ENCODE results near the gene BDH1.
"Not testable (repeated sequence)": the region's sequence is repeated elsewhere in the genome, so short reads cannot be mapped to it uniquely, and the experiment has no call there.

BDH1 gene

DNA sequence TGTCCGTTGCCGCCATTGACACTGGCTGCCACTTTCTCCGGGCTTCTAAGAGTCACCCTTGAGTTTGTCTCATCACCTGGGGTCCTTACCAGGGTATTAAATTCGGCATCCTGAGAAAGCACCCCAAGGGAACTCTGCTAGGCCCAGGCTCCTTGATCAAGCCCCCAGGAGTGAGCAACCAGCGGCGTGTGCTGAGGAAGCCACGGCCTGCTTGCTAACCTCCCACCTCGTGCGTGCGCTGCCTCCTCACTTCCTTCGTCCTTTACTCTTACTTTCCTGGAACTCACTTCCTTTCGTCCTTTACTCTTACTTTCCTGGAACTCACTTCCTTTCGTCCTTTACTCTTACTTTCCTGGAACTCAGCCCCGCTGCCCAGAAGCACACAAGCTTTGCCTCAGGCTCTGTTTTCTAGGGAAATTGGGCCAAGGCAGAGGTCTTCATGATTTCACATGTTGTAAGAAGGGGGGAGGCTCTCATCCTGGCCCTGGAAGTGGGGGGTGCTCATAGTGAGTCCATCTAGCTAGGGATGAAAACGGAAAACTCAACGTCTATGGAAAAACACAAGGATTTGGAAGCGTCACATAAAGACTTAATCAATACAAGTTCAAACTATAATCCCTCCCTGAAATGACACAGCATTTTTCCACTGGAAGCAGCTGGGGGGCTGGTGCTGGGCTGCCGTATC, 36.7 kb upstream of the BDH1 start:
- no peaks in the 10 kb centered on the region for H3K9me3 ChIP-seq (ENCODE audit: control insufficient read depth, low read depth, low read length)
- no peaks in the 10 kb centered on the region for H3K27me3 ChIP-seq (ENCODE audit: control insufficient read depth, insufficient read depth, low read length)
- H3K4me1 ChIP-seq (ENCODE audit: control insufficient read depth, low read depth, low read length), result no peaks in the 10 kb centered on the region
- no peak overlapping the region for H3K27ac ChIP-seq (ENCODE audit: low read length)
- H3K9ac ChIP-seq (ENCODE audit: low read length), result no peak overlapping the region
- H3K4me3 ChIP-seq (ENCODE audit: low read length), result no peak overlapping the region
- no peaks in the 10 kb centered on the region for H3K36me3 ChIP-seq (ENCODE audit: control insufficient read depth, low read depth, low read length)

DNA sequence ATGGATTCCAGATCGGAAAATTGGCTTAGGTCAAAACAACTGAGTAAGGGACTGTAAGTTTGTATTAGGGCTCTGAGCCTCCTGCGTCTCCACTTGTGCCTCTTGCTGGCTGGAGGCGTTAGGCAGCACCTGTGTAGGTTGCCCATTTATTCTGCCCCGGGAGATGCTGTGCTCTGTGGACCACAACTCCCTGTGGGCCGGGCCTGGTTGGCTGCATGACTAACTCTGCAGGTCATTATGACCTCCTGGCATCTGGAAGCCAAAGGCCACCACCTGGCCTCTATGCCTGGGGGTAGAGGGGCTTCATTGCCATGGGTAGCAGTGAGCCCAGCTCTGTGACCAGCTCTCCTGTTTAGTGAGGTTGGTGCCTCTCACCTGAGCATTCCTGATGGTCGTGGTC, 36.0 kb upstream of the BDH1 start:
- H3K27ac ChIP-seq (ENCODE audit: low read length), result no peak overlapping the region
- H3K27me3 ChIP-seq (ENCODE audit: control insufficient read depth, insufficient read depth, low read length), result no peaks in the 10 kb centered on the region
- H3K4me3 ChIP-seq (ENCODE audit: low read length), result no peak overlapping the region
- H3K9ac ChIP-seq (ENCODE audit: low read length), result no peak overlapping the region
- no peaks in the 10 kb centered on the region for H3K9me3 ChIP-seq (ENCODE audit: control insufficient read depth, low read depth, low read length)
- no peaks in the 10 kb centered on the region for H3K36me3 ChIP-seq (ENCODE audit: control insufficient read depth, low read depth, low read length)
- no peaks in the 10 kb centered on the region for H3K4me1 ChIP-seq (ENCODE audit: control insufficient read depth, low read depth, low read length)

DNA sequence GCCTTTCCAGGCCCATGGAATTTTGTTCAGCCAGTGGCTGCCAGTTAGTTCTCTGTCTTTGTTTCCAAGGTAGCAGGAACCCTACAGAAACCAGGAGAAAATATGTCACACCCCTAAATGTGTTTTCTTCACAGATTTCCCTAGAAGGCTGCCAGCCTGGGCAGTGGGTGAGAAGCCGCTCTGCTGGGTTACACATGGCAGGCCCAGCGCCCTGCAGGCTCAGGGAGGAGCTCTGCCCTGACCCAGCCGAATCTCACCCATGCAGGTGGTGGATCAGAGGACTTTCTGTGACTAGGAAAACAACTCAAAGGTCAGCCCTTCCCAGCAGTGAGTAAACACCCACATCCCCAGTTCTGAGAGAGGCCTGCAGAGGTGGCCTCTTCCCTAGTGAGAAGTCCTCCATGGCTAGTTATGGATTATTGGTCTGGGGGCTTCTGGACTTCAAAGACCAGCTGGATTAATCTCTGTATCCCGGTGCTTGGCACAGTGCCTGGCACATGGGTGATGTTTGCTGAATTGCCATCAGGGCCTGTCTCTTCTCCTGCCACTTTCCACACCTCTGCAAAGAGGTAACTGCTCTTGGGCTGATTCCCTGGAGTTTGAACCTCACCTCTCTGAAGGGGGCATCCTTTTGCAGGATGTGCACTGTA, 34.7 kb upstream of the BDH1 start:
- H3K9ac ChIP-seq (ENCODE audit: low read length), result no peak overlapping the region
- no peaks in the 10 kb centered on the region for H3K27me3 ChIP-seq (ENCODE audit: control insufficient read depth, insufficient read depth, low read length)
- H3K9me3 ChIP-seq (ENCODE audit: control insufficient read depth, low read depth, low read length), result no peaks in the 10 kb centered on the region
- H3K4me3 ChIP-seq (ENCODE audit: low read length), result no peak overlapping the region
- H3K4me1 ChIP-seq (ENCODE audit: control insufficient read depth, low read depth, low read length), result no peaks in the 10 kb centered on the region
- no peak overlapping the region for H3K27ac ChIP-seq (ENCODE audit: low read length)
- H3K36me3 ChIP-seq (ENCODE audit: control insufficient read depth, low read depth, low read length), result no peaks in the 10 kb centered on the region

DNA sequence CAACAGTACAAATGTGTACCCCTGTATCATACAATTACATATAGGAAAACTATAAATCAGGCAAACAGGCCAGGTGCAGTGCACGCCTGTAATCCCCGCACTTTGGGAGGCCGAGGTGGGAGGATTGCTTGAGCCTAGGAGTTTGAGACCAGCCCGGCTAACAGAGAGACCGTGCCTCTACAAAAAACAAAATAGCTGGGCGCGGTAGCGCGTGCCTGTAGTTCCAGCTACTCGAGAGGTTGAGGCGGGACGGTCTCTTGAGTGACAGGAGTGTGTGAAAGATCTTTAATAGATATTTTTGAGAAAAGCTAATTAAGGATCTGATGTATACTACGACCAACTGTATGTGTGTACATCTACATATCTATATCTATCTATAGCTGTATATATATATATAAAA, 33.8 kb upstream of the BDH1 start:
- no peak overlapping the region for H3K27ac ChIP-seq (ENCODE audit: low read length)
- H3K27me3 ChIP-seq (ENCODE audit: control insufficient read depth, insufficient read depth, low read length), result no peaks in the 10 kb centered on the region
- no peaks in the 10 kb centered on the region for H3K9me3 ChIP-seq (ENCODE audit: control insufficient read depth, low read depth, low read length)
- H3K36me3 ChIP-seq (ENCODE audit: control insufficient read depth, low read depth, low read length), result no peaks in the 10 kb centered on the region
- H3K9ac ChIP-seq (ENCODE audit: low read length), result no peak overlapping the region
- no peaks in the 10 kb centered on the region for H3K4me1 ChIP-seq (ENCODE audit: control insufficient read depth, low read depth, low read length)
- H3K4me3 ChIP-seq (ENCODE audit: low read length), result no peak overlapping the region

DNA sequence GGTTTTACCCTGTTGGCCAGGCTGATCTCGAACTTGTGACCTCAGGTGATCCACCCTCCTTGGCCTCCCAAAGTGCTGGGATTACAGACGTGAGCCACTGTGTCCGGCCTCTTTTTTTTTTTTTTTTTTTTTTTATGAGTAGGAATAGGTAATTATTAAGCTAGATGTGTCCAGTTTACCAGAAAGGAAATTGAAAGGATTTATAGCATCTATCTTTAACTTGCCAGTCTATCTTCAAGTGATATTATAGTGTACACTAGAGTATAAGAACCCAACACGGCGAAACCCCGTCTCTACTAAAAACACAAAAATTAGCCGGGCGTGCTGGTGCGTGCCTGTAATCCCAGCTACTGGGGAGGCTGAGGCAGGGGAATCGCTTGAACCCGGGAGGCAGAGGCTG, 31.0 kb upstream of the BDH1 start:
- H3K27ac ChIP-seq (ENCODE audit: low read length); H3K9me3 ChIP-seq (ENCODE audit: control insufficient read depth, low read depth, low read length); H3K36me3 ChIP-seq (ENCODE audit: control insufficient read depth, low read depth, low read length); H3K27me3 ChIP-seq (ENCODE audit: control insufficient read depth, insufficient read depth, low read length); H3K4me1 ChIP-seq (ENCODE audit: control insufficient read depth, low read depth, low read length); H3K4me3 ChIP-seq (ENCODE audit: low read length); H3K9ac ChIP-seq (ENCODE audit: low read length): not testable (repeated sequence)

DNA sequence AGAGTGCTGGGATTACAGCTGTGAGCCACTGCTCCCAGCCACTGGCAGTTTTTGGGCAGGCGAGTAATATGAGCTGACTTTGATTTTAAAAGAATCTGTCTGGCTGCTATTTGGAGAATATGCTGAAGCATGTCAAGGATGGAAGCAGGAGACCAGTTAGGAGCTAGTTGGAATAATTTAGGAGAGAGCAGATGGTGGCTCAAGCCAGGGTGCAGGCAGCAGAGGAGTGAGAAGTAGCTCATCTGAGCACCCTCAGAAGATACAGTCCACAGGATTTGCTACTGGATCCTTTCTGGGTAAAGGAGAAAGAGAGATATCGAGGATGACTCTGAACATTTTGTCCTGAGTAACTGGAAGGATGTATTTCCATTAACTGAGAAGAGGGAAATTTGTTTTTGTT, 30.4 kb upstream of the BDH1 start:
- no peak overlapping the region for H3K4me3 ChIP-seq (ENCODE audit: low read length)
- H3K4me1 ChIP-seq (ENCODE audit: control insufficient read depth, low read depth, low read length), result no peaks in the 10 kb centered on the region
- H3K9me3 ChIP-seq (ENCODE audit: control insufficient read depth, low read depth, low read length), result no peaks in the 10 kb centered on the region
- no peaks in the 10 kb centered on the region for H3K27me3 ChIP-seq (ENCODE audit: control insufficient read depth, insufficient read depth, low read length)
- H3K9ac ChIP-seq (ENCODE audit: low read length), result no peak overlapping the region
- H3K27ac ChIP-seq (ENCODE audit: low read length), result no peak overlapping the region
- no peaks in the 10 kb centered on the region for H3K36me3 ChIP-seq (ENCODE audit: control insufficient read depth, low read depth, low read length)

DNA sequence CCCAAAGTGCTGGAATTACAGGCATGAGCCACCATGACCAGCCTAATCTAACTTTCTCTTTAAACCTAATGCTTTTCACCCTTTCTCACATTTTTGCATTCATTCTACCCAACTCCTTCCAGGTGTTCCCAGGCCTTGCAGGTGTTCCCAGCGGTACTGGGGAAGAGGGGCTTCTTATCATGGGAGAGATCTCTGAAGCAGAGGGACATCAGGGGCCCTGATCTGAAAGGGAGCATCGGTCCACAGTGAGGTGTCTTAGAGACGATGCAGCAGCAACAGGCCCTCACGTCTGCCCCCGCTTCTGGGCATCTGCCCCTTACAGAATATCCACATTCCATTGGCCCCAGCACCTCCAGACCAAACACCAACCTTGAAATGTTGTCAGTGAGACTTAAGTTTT, 29.0 kb upstream of the BDH1 start:
- no peak overlapping the region for H3K27ac ChIP-seq (ENCODE audit: low read length)
- no peak overlapping the region for H3K4me3 ChIP-seq (ENCODE audit: low read length)
- H3K9me3 ChIP-seq (ENCODE audit: control insufficient read depth, low read depth, low read length), result no peaks in the 10 kb centered on the region
- peaks cover 10% of the 10 kb centered on the region for H3K4me1 ChIP-seq (ENCODE audit: control insufficient read depth, low read depth, low read length)
- no peaks in the 10 kb centered on the region for H3K36me3 ChIP-seq (ENCODE audit: control insufficient read depth, low read depth, low read length)
- no peaks in the 10 kb centered on the region for H3K27me3 ChIP-seq (ENCODE audit: control insufficient read depth, insufficient read depth, low read length)
- H3K9ac ChIP-seq (ENCODE audit: low read length), result no peak overlapping the region

DNA sequence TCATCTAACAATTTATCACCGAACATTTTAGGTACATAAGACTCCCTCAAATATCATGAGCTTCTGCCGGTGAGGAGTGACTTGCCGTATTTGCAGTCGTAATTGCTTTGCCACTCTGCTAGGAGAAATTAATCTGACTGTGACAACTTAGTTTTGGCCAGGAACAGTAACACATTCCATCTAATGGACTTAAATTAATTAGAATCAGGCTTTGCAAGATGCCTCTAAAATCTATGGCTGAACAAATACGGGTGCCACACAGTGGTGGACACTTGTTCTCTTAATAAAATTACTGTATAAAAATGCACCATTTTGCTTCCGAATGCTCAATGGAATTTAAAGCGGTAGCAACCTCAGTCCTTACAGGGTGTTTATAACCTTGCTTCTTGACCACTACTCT, 27.6 kb upstream of the BDH1 start:
- no peaks in the 10 kb centered on the region for H3K36me3 ChIP-seq (ENCODE audit: control insufficient read depth, low read depth, low read length)
- no peaks in the 10 kb centered on the region for H3K27me3 ChIP-seq (ENCODE audit: control insufficient read depth, insufficient read depth, low read length)
- H3K27ac ChIP-seq (ENCODE audit: low read length), result no peak overlapping the region
- no peaks in the 10 kb centered on the region for H3K9me3 ChIP-seq (ENCODE audit: control insufficient read depth, low read depth, low read length)
- H3K4me3 ChIP-seq (ENCODE audit: low read length), result no peak overlapping the region
- H3K9ac ChIP-seq (ENCODE audit: low read length), result no peak overlapping the region
- H3K4me1 ChIP-seq (ENCODE audit: control insufficient read depth, low read depth, low read length), result peaks cover 11% of the 10 kb centered on the region

DNA sequence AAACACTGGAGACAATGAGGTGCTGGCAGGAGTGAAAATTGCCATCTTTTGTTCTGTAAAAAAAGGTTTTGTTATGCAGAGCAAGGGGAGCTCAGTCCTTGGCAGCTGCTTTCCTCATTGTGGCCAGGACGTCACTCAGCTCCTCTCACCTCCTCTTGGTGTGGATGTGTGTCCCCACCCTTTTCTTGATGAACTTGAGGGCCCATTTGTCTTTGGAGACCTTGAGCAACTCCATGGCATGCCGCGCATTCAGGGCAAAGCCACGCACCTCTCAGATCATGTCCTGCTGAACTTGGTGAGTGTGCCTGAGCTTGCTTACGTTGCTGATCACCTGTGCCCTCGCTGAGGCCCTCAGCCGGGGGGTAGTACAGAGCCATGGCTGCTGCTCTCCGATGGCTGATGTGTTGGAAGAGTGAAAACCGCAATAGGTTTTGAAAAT, 24.5 kb upstream of the BDH1 start:
- Histone ChIP-seq H3K4me1 (ENCODE audit: control insufficient read depth, low read depth, low read length) (peaks cover 38% of the 10 kb centered on the region), H3K27ac (ENCODE audit: low read length) (peak overlapping the region; percentile 64), H3K27me3 (ENCODE audit: control insufficient read depth, insufficient read depth, low read length) (no peaks in the 10 kb centered on the region), H3K36me3 (ENCODE audit: control insufficient read depth, low read depth, low read length) (no peaks in the 10 kb centered on the region), H3K4me3 (ENCODE audit: low read length) (no peak overlapping the region), H3K9ac (ENCODE audit: low read length) (no peak overlapping the region), H3K9me3 (ENCODE audit: control insufficient read depth, low read depth, low read length) (no peaks in the 10 kb centered on the region)

DNA sequence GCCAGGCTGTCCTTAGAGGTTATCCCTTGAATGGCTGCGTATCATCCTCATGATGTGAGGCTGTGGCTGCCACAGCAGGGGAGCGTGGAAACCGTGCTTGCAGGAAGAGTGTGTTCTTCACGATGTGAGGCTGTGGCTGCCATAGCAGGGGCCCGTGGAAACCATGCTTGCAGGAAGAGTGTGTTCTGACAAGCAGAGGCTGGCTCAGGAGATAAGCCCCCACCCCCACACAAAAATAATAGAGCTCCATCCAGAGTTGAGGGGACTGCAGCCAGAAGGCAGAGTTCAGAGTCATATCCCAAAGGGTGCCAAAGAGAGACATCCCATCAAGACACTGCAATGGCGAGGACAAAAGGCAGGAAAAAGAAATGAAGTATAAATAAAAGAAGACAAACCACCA, 22.6 kb upstream of the BDH1 start:
- Histone ChIP-seq H3K36me3 (ENCODE audit: control insufficient read depth, low read depth, low read length) (no peaks in the 10 kb centered on the region), H3K9ac (ENCODE audit: low read length) (no peak overlapping the region), H3K4me1 (ENCODE audit: control insufficient read depth, low read depth, low read length) (peaks cover 56% of the 10 kb centered on the region), H3K9me3 (ENCODE audit: control insufficient read depth, low read depth, low read length) (no peaks in the 10 kb centered on the region), H3K27ac (ENCODE audit: low read length) (no peak overlapping the region), H3K27me3 (ENCODE audit: control insufficient read depth, insufficient read depth, low read length) (no peaks in the 10 kb centered on the region), H3K4me3 (ENCODE audit: low read length) (no peak overlapping the region)

DNA sequence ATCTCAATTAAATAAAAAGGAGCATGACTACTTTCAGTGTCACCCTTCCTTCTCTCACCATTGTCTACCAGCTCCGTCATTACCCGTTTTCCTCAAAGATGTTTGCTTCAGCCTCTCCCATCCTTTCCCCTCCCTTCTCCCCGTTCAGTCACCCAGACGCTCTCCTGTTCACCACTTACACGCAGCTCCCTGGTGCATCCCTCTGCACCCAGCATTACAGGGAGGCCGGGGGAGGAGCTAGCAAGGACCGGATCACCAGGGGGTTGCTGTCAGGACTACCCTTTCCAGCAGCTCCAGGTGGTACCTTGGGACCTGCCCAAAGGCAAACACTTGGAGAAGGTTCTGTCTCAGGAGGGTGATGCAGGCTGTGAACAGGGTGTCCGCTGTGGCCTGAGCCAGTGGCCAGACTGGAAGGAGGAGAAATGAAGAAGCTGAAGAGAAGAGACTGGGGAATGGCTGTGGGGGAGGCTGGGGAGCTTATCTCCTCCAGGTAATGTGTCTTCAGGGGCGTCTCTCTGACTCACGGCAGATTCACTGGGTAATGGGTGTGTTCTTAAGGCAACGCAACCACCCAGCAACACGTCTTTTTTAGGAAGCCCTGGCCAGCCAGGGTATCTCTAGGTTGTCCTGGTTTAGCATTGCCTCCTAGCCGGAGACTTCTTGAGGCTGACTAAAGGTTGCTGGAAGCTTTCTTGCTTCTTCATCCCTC, 21.8 kb upstream of the BDH1 start:
- Histone ChIP-seq H3K9me3 (ENCODE audit: control insufficient read depth, low read depth, low read length) (no peaks in the 10 kb centered on the region), H3K4me1 (ENCODE audit: control insufficient read depth, low read depth, low read length) (peaks cover 64% of the 10 kb centered on the region), H3K9ac (ENCODE audit: low read length) (no peak overlapping the region), H3K27ac (ENCODE audit: low read length) (no peak overlapping the region), H3K27me3 (ENCODE audit: control insufficient read depth, insufficient read depth, low read length) (no peaks in the 10 kb centered on the region), H3K36me3 (ENCODE audit: control insufficient read depth, low read depth, low read length) (no peaks in the 10 kb centered on the region), H3K4me3 (ENCODE audit: low read length) (no peak overlapping the region)

DNA sequence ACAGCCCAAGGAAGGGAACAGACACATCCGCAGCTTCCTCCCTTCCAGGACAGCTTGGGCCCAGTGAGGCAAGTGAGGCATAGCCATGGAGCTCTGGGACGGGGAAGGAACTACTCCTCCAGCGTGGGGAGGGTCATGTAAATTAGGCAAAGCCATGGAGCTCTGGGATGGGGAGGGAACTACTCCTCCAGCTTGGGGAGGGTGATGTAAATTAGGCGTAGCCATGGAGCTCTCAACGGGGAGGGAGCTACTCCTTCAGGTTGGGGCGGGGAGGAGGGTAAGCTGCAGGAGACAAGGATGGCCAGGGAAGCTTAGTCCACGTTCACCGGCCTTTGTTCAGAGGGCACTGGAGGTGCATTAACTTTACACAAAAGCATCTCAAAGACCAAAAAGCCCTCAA, 21.1 kb upstream of the BDH1 start:
- Histone ChIP-seq H3K4me1 (ENCODE audit: control insufficient read depth, low read depth, low read length) (peaks cover 64% of the 10 kb centered on the region), H3K27ac (ENCODE audit: low read length) (no peak overlapping the region), H3K36me3 (ENCODE audit: control insufficient read depth, low read depth, low read length) (no peaks in the 10 kb centered on the region), H3K9ac (ENCODE audit: low read length) (no peak overlapping the region), H3K27me3 (ENCODE audit: control insufficient read depth, insufficient read depth, low read length) (no peaks in the 10 kb centered on the region), H3K9me3 (ENCODE audit: control insufficient read depth, low read depth, low read length) (no peaks in the 10 kb centered on the region), H3K4me3 (ENCODE audit: low read length) (peak overlapping the region; percentile 10)

Data from iPS-18a (cell line).